Effector memory CD8-positive, alpha-beta T cell (primary cell): Measurements from ENCODE around the gene SUV39H2.

Source experiments
- ATAC-seq: fragments of 150-1000 bp; cut with Tn5 transposase; replicated peaks from 2 replicates; pipeline ENCODE4 v1.10.0; 2021; ENCODE audit warnings: mild to moderate bottlenecking, moderate library complexity
- DNase-seq, 3 experiments: peaks; one replicate each; pipeline ENCODE4 v3.0.0; 2021
- H3K27ac Mint-ChIP-seq, 2 donors: one replicate each; pipeline ENCODE4 v1.8.0; 2022; ENCODE audit warnings: mild to moderate bottlenecking in 2 of 2, mixed read lengths in 2 of 2, moderate library complexity in 2 of 2
- H3K27me3 Mint-ChIP-seq, 2 donors: one replicate each; pipeline ENCODE4 v1.8.0; 2022; ENCODE audit warnings: mixed read lengths in 2 of 2
- H3K36me3 Mint-ChIP-seq: one replicate; pipeline ENCODE4 v1.8.0; 2022; ENCODE audit warnings: mild to moderate bottlenecking, moderate library complexity, mixed read lengths; ENCODE audit not compliant: insufficient read depth
- H3K4me1 Mint-ChIP-seq, 2 donors: one replicate each; pipeline ENCODE4 v1.8.0; 2022; ENCODE audit warnings: low read depth in 2 of 2, mixed read lengths in 2 of 2
- H3K4me3 Mint-ChIP-seq, 2 donors: one replicate each; pipeline ENCODE4 v1.8.0; 2022; ENCODE audit warnings: mild to moderate bottlenecking in 2 of 2, mixed read lengths in 2 of 2, moderate library complexity in 2 of 2
- H3K9me3 Mint-ChIP-seq, 2 donors: one replicate each; pipeline ENCODE4 v1.8.0; 2022; ENCODE audit warnings: mixed read lengths in 2 of 2
- total RNA-seq, 9 experiments: gene quantifications; one replicate each; lab custom pipeline; 2026; lab: John Stamatoyannopoulos, UW

The SUV39H2 gene
- 3.4 to 24.6 (median 6.5) reads per million in 9 experiments for total RNA-seq

DNA sequence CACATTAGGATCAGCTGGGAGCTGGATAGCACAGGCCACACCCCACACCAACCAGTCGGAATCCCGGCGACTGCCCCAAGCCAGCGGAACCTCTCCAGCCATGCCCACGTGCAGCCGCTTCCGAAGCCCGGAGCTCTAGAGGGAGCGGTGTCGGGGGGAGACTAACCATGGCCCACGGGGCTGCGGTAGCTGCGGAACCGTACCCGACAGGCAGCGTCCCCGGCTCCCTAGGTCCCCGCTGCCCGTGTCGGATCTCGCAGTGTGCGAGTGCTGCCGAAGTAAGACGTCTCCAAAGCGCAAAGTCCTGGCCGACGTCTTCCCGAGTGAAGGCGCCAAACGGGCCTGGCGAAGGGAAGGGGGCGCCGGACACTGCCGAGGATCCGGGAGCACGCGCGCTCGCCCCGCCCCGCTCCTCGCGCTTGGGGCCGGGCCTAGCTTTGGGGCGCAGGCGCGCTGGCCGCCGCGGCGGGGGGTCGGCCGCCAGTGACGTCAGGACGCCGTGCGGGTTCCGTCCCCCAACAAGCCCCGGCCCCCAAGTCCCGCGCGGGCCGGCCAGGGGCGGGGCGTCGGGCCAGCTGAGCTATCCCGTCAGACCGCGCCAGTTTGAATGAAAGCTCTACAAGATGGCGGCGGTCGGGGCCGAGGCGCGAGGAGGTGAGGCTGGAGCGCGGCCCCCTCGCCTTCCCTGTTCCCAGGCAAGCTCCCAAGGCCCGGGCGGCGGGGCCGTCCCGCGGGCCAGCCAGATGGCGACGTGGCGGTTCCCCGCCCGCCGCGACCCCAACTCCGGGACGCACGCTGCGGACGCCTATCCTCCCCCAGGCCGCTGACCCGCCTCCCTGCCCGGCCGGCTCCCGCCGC is at the start of gene SUV39H2:
TSS of gene SUV39H2 (plus strand) at position 601 of the 858 bp plus-strand sequence. CDS start at position 624, 23 bp downstream.
- peaks cover 17 to 30% of the 10 kb centered on the region in 2 donors for H3K4me1 Mint-ChIP-seq
- peak within 1 kb of the TSS; percentile 80 to 92 for H3K27ac Mint-ChIP-seq
- peak; percentile 84 to 88 (median 86) for DNase-seq
- no peaks in the 10 kb centered on the region for H3K27me3 Mint-ChIP-seq
- no peaks in the 10 kb centered on the region for H3K9me3 Mint-ChIP-seq
- peak; percentile 88 for ATAC-seq
- peaks cover 19% of the 10 kb centered on the region for H3K36me3 Mint-ChIP-seq
- peak within 1 kb of the TSS; percentile 92 to 95 for H3K4me3 Mint-ChIP-seq

DNA sequence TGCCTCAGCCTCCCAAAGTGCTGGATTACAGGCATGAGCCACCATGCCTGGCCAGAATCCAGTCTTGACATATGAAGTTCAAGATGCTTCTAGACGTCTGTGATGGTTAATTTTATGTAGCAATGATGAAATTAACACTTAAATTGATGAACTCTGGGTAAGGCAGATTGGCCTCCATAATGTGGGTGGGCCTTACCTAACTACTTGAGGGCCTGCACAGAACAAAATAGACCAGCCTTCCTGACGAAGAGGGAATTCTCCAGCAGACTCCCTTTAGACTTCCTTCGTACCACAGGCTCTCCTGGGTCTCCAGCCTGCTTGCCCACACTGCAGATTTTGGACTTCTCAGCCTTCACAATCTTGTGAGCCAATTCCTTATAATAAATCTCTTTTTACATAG is 45.6 kb upstream of the SUV39H2 start:
- Mint-ChIP-seq H3K27me3 (no peaks in the 10 kb centered on the region), H3K27ac (no peak overlapping the region), H3K9me3 (no peaks in the 10 kb centered on the region), H3K4me1 (peaks cover 4 to 7% of the 10 kb centered on the region in 2 donors), H3K36me3 (peaks cover 3% of the 10 kb centered on the region), H3K4me3 (no peak overlapping the region)
- DNase-seq, result no peak
- ATAC-seq, result no peak

DNA sequence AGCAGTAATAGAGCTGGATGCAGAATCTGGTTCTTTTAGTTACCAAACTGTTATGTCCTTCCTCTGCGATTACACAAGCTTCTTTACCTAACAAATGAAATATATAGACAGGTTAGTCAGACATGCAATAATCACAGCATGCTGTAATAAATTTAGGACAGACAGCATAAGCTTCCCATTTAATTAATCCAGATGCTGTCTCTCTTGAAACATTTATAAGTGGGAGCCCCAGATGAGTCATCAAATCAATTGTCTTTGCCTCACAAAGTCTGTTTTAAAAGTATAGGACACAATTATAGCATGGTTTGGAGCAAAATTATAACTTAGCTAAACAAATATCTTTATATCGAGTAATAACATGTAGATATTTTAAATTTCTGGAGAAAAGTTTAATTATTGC is 42.5 kb upstream of the SUV39H2 start:
- ATAC-seq, result no peak
- Mint-ChIP-seq H3K27ac (no peak overlapping the region), H3K9me3 (no peaks in the 10 kb centered on the region)

DNA sequence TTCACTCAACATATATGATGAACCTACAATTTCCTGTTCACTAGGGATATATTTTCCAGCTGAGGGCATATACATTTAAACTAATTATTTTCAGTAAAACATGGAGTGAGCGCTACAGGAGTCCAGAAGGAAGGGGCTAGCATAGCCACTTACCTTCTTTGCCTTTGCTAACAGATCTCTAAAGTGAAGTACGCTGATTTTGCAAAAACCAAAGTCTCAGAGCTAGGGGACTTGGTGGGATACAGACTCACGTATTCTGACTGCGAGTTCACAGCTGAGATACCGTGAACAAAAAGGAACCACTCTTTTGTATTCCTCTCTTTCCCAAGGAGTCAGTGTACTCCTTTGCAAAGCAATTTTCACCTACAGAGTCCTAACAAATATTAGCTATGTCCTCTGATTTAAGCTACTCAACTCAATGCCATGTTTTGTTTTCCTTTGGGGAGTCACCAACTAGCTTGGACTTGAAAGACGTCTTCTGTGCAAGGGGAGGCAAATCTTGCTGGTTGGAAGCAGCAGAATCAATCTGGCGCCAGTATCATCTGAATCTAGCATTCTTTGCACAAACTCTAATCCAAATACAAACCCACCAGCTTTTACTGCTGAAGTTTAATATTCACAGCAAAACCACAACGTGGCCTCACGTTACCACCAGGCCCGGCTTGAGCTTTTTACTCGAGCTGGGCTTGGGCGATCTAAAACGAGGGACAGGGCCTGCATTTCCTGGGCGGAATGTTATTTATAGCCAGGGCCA is 41.5 kb upstream of the SUV39H2 start:
- Mint-ChIP-seq H3K27ac (peak overlapping the region; percentile 97 to 98), H3K9me3 (no peaks in the 10 kb centered on the region), H3K4me1 (peaks cover 15 to 16% of the 10 kb centered on the region in 2 donors), H3K4me3 (peak overlapping the region; percentile 96 to 97), H3K36me3 (peaks cover 32% of the 10 kb centered on the region), H3K27me3 (no peaks in the 10 kb centered on the region)
- ATAC-seq, result no peak
- no peak for DNase-seq

More for the DNA sequence above, 42.5 kb upstream of the SUV39H2 start:
- no peak for DNase-seq
- Mint-ChIP-seq H3K4me1 (peaks cover 15 to 16% of the 10 kb centered on the region in 2 donors), H3K27me3 (no peaks in the 10 kb centered on the region), H3K36me3 (peaks cover 25% of the 10 kb centered on the region), H3K4me3 (peak overlapping the region in 1 of 2 donors; percentile 96)

DNA sequence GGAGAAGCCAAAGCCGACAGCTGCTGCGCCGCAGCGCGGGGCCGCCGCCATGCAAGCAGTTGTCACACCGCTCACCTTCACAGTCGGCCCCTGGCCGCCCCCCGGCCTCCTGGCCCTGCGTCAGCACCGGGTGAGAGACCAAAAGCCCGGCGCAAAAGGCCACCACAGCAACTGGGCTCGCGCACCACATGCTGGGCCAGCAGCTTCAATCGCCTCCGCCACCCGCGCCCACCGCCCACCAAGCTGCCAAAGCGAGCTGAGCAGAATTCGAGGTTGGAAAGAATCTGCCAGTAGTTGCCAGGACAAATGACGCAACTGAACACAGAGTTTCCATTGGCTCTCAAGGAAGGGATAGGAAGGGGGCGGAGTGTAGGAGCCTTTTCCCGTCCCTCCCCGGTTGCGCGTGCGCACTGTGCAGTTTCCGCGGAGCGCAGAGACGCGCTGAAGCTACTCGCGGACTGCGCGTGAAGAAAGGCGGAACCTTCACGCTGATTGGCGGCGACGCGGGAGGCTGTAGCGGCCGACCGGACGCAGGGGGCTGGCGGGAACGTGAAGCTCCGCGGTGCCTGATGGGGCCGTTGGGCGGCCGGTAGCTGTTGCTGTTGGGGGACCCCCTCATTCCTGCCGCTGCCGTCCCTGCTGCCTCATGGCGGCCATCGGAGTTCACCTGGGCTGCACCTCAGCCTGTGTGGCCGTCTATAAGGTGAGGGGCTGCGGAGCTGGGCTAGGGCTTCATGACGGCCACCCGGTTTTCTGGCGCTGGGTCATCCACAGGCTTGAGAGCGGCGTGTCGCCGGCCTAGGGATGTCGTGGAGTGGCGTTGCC is 40.7 kb upstream of the SUV39H2 start, which contains the start of the genes CDNF, HSPA14 and MSANTD7:
TSS of gene CDNF (minus strand) at position 281 of the 825 bp plus-strand sequence. CDS start at position 190, 91 bp downstream.
TSS of gene HSPA14 (plus strand) at position 550 of the 825 bp plus-strand sequence. CDS start at position 647, 97 bp downstream.
TSS of gene MSANTD7 (plus strand) at position 550 of the 825 bp plus-strand sequence. CDS start 3,979 bp downstream, outside the sequence.
- Mint-ChIP-seq H3K4me3 (peak within 1 kb of the TSS; percentile 96 to 97), H3K4me1 (peaks cover 15 to 16% of the 10 kb centered on the region in 2 donors), H3K9me3 (no peaks in the 10 kb centered on the region), H3K36me3 (peaks cover 36% of the 10 kb centered on the region), H3K27ac (peak within 1 kb of the TSS; percentile 97 to 98), H3K27me3 (no peaks in the 10 kb centered on the region)
- peak; percentile 98 to 99 (median 99) for DNase-seq
- ATAC-seq, result peak; percentile 85

DNA sequence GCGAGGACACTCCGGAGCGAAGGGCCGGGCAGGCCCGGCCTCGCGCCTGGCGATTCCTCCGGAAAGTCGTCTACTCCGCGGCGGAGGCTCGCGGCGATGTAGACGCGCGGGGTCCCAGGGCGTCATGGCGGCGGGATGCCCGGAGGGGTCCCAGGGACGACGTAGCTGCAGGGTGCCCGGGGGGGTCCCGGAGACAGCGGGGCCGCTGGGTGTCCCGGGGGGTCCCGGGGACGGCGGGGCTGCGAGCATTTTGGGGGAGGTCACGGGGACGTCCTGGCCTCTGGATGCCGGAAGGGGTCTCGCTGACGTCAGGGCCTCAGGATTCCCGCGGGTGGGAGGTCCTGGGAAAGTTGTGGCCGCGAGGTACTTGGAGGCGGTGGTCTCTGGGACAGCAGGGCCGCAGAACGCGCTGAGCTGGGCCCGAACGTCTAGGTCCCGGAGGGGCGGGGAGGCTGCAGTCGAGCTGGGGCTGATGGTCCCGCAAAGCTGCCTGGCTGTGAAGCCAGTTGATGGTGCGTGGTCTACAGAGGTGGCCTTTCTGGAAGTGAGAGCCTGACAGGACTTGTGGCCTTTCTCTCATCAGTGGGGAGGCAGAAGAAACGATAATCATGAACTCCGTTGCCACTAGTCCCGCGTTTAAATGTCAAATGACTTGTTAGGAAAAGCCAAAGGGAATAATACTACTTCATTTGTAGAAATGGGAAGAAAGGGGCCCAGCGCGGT is 39.9 kb upstream of the SUV39H2 start:
- DNase-seq (peak in 2 of 3 experiments; percentile 9 to 16), ATAC-seq (peak; percentile 1)
- Mint-ChIP-seq H3K9me3 (no peaks in the 10 kb centered on the region), H3K4me1 (peaks cover 15 to 19% of the 10 kb centered on the region in 2 donors), H3K27me3 (no peaks in the 10 kb centered on the region), H3K36me3 (peaks cover 43% of the 10 kb centered on the region), H3K4me3 (peak overlapping the region; percentile 96 to 97), H3K27ac (peak overlapping the region; percentile 97 to 98)

DNA sequence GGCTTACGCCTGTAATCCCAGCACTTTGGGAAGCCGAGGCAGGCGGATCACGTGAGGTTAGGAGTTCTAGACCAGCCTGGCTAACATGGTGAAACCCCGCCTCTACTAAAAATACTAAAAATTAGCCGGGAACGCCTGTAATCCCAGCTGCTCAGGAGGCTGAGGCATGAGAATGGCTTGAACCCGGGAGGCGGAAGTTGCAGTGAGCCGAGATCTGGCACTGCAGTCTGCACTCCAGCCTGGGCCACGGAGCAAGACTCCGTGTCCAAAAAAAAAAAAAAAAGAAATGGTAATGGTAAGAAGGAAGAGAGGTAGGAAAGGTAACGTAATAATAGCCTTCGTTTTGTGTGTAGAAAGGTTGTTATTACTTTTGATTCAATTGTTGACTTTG is 39.4 kb upstream of the SUV39H2 start:
- H3K9me3 Mint-ChIP-seq, result no peaks in the 10 kb centered on the region
- peaks cover 17 to 19% of the 10 kb centered on the region in 2 donors for H3K4me1 Mint-ChIP-seq
- peak overlapping the region; percentile 97 to 98 for H3K27ac Mint-ChIP-seq
- no peak for DNase-seq
- peaks cover 47% of the 10 kb centered on the region for H3K36me3 Mint-ChIP-seq
- peak overlapping the region; percentile 96 to 97 for H3K4me3 Mint-ChIP-seq
- H3K27me3 Mint-ChIP-seq, result no peaks in the 10 kb centered on the region
- no peak for ATAC-seq

- H3K27me3 Mint-ChIP-seq, result no peaks in the 10 kb centered on the region
- H3K36me3 Mint-ChIP-seq, result peaks cover 56% of the 10 kb centered on the region
- DNase-seq (no peak), ATAC-seq (no peak)
- peak overlapping the region in 1 of 2 donors; percentile 97 for H3K27ac Mint-ChIP-seq
- H3K4me3 Mint-ChIP-seq, result peak overlapping the region in 1 of 2 donors; percentile 96
- peaks cover 22 to 23% of the 10 kb centered on the region in 2 donors for H3K4me1 Mint-ChIP-seq
- no peaks in the 10 kb centered on the region for H3K9me3 Mint-ChIP-seq
Observed at GRCh38 chr10:14840178-14840577, 38.5 kb upstream of the SUV39H2 start.

DNA sequence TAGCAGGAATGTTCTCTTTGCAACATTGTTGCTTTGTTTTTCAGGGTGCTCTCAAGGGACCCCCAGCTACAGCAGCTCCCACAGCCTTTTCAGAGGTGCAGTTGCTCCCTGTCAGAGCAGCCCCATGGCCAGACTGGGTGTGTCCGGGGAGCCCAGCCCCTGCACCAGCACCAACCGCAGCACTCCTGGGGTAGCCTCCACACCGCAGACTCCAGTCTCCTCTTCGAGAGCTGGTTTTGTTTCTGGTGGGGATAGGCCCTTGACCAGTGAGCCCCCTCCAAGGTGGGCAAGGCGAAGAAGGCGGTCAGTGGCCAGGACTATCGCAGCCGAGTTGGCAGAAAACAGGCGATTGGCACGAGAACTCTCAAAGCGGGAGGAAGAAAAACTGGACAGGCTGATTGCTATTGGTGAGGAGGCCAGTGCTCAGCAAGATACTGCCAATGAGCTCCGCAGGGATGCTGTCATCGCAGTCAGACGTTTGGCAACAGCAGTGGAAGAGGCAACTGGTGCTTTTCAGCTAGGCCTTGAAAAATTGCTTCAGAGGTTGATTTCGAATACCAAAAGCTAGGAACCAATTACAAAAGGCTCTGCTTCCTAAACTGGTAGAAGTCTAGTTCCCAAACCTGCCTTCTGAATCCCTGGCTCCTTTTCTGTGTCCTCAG is 35.2 kb upstream of the SUV39H2 start:
- DNase-seq, result no peak
- H3K9me3 Mint-ChIP-seq, result no peaks in the 10 kb centered on the region
- H3K27ac Mint-ChIP-seq, result no peak overlapping the region
- H3K4me3 Mint-ChIP-seq, result no peak overlapping the region
- H3K36me3 Mint-ChIP-seq, result peaks cover 52% of the 10 kb centered on the region
- no peaks in the 10 kb centered on the region for H3K27me3 Mint-ChIP-seq
- no peak for ATAC-seq
- peaks cover 17 to 27% of the 10 kb centered on the region in 2 donors for H3K4me1 Mint-ChIP-seq

DNA sequence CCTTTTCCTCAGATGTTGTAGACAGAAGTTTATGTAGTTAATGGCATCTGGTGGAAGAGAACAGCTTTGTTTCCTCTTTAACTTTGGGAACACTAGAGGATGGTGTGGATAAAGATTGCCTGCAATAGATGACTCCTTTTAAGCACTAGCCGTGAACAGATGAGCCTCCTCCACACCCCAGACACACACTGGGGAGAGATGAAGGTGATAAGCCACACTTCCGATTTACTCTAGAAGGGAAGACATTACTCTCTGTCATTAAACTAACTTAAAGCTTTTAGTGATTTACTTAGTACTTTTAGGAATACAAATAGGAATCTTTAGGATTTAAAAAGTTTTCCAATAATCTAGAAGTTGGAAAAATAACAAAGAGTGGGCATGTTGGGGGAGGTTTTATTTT is 33.7 kb upstream of the SUV39H2 start:
- no peak for DNase-seq
- Mint-ChIP-seq H3K36me3 (peaks cover 46% of the 10 kb centered on the region), H3K4me3 (no peak overlapping the region), H3K27ac (peak overlapping the region in 1 of 2 donors; percentile 73), H3K4me1 (peaks cover 9 to 19% of the 10 kb centered on the region in 2 donors), H3K9me3 (no peaks in the 10 kb centered on the region), H3K27me3 (no peaks in the 10 kb centered on the region)
- ATAC-seq, result no peak

- Mint-ChIP-seq H3K36me3 (peaks cover 47% of the 10 kb centered on the region), H3K4me1 (peaks cover 0 to 3% of the 10 kb centered on the region in 2 donors), H3K4me3 (no peak overlapping the region), H3K27ac (peak overlapping the region in 1 of 2 donors; percentile 13), H3K27me3 (no peaks in the 10 kb centered on the region), H3K9me3 (no peaks in the 10 kb centered on the region)
- ATAC-seq, result no peak
- no peak for DNase-seq
Observed at GRCh38 chr10:14852236-14852635, 26.4 kb upstream of the SUV39H2 start.

DNA sequence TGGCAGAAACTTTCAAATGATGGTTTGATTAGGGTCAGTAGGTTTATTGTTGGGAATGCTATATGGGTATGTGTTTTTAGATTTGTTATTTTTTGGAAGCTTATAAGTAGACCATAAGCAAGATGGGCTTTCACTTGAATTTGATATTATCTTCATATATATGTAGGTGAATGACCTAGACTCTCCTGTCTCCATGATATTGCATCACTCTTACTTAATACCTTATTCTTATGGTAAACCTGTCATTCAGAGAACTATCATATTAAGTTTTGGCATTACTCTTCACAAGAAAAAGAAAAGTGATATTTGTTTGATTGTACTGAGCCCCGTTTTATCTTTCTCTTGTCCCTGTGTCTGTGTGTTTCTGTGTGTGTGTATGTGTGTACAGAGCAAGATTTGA is 23.2 kb upstream of the SUV39H2 start:
- H3K27ac Mint-ChIP-seq, result no peak overlapping the region
- H3K36me3 Mint-ChIP-seq, result peaks cover 54% of the 10 kb centered on the region
- no peak overlapping the region for H3K4me3 Mint-ChIP-seq

More for the DNA sequence above, 23.2 kb upstream of the SUV39H2 start:
- ATAC-seq (no peak), DNase-seq (no peak)
- no peaks in the 10 kb centered on the region for H3K9me3 Mint-ChIP-seq
- no peaks in the 10 kb centered on the region for H3K27me3 Mint-ChIP-seq
- H3K4me1 Mint-ChIP-seq, result peaks cover 3 to 9% of the 10 kb centered on the region in 2 donors
